HEK293 (cell line): Measurements from ENCODE around the gene TSC2.

ENCODE experiments used
- CTCF ChIA-PET: fragments of 350-600 bp; formaldehyde crosslinking; extraction: SDS; loops from one replicate; lab custom pipeline; 2021; ENCODE audit warnings: antibody characterized with exemption; lab: Yijun Ruan, JAX
- POLR2A ChIA-PET: fragments of 300-600 bp; formaldehyde crosslinking; extraction: SDS; loops from one replicate; lab custom pipeline; 2020; ENCODE audit warnings: antibody characterized with exemption, inconsistent platforms; lab: Yijun Ruan, JAX
- H3K27ac ChIP-seq: fragments of 200-500 bp; sonication (Bioruptor generic); 2 replicates; pipeline ENCODE4 v1.5.1; 2014; ENCODE audit warnings: low read depth, low read length, control low read depth, inconsistent platforms; ENCODE audit errors: extremely low read depth
- H3K36me3 ChIP-seq, 2 experiments: fragments of 200-500 bp in 1 of 2; sonication (Bioruptor generic) in 1 of 2; 1 replicate in 1 of 2; 2 replicates in 1 of 2; pipeline ENCODE4 v1.5.1; 2014 to 2017; ENCODE audit warnings: inconsistent platforms in 2 of 2, low read length in 2 of 2; ENCODE audit not compliant: control insufficient read depth in 2 of 2, insufficient read depth in 1 of 2
- H3K4me1 ChIP-seq: fragments of 200-500 bp; sonication (Bioruptor generic); 2 replicates; pipeline ENCODE4 v1.5.1; 2014; ENCODE audit warnings: mild to moderate bottlenecking, low read length, inconsistent platforms; ENCODE audit not compliant: control insufficient read depth, insufficient read depth
- H3K4me3 ChIP-seq: 2 replicates; pipeline ENCODE4 v1.5.1; 2011; ENCODE audit warnings: low read depth, mild to moderate bottlenecking, control low read depth, low read length, moderate library complexity
- H3K9me3 ChIP-seq: fragments of 200-500 bp; sonication (Bioruptor generic); 2 replicates; pipeline ENCODE4 v1.5.1; 2014; ENCODE audit warnings: low read depth, low read length, inconsistent platforms; ENCODE audit not compliant: control insufficient read depth, insufficient read depth
- EGR2 ChIP-seq: fragments of 450-650 bp; formaldehyde crosslinking; IDR thresholded peaks from 2 replicates; pipeline ENCODE4 v1.5.1; 2016; ENCODE audit warnings: low read depth, missing biosample characterization, missing genetic modification characterization
- KLF1 ChIP-seq: fragments of 450-650 bp; formaldehyde crosslinking; IDR thresholded peaks from 2 replicates; pipeline ENCODE4 v1.5.1; 2016; ENCODE audit warnings: missing biosample characterization, missing genetic modification characterization
- PRDM10 ChIP-seq: fragments of 450-650 bp; formaldehyde crosslinking; IDR thresholded peaks from 2 replicates; pipeline ENCODE4 v1.5.1; 2016; ENCODE audit warnings: missing biosample characterization, missing genetic modification characterization
- ZFHX2 ChIP-seq: fragments of 450-650 bp; formaldehyde crosslinking; conservative IDR thresholded peaks from 2 replicates; pipeline ENCODE4 v1.5.1; 2016; ENCODE audit warnings: missing biosample characterization, missing genetic modification characterization
- ZNF341 ChIP-seq: fragments of 450-650 bp; formaldehyde crosslinking; IDR thresholded peaks from 2 replicates; pipeline ENCODE4; 2016; ENCODE audit warnings: low read depth, missing biosample characterization, missing genetic modification characterization
- ZNF510 ChIP-seq: fragments of 450-650 bp; formaldehyde crosslinking; IDR thresholded peaks from 2 replicates; pipeline ENCODE4 v1.5.1; 2018; ENCODE audit warnings: mild to moderate bottlenecking, missing genetic modification characterization, missing biosample characterization; ENCODE audit not compliant: insufficient replicate concordance
- ZNF624 ChIP-seq: fragments of 450-650 bp; formaldehyde crosslinking; IDR thresholded peaks from 2 replicates; pipeline ENCODE4 v1.5.1; 2017; ENCODE audit warnings: missing biosample characterization, missing genetic modification characterization
- ZNF76 ChIP-seq: fragments of 450-650 bp; formaldehyde crosslinking; IDR thresholded peaks from 2 replicates; pipeline ENCODE4; 2016; ENCODE audit warnings: low read depth, missing biosample characterization, missing genetic modification characterization, borderline replicate concordance
- TF ChIP-seq, protein P1 (sequence below): fragments of 450-650 bp; formaldehyde crosslinking; IDR thresholded peaks from 2 replicates; pipeline ENCODE4 v1.5.1; 2016; ENCODE audit warnings: missing biosample characterization, missing genetic modification characterization, low read depth
- TF ChIP-seq, protein P2 (sequence below): fragments of 450-650 bp; formaldehyde crosslinking; IDR thresholded peaks from 2 replicates; pipeline ENCODE4 v1.5.1; 2016; ENCODE audit warnings: missing biosample characterization, missing genetic modification characterization
- TF ChIP-seq, protein P3 (sequence below): fragments of 450-650 bp; formaldehyde crosslinking; IDR thresholded peaks from 2 replicates; pipeline ENCODE4 v1.5.1; 2016; ENCODE audit warnings: missing biosample characterization, missing genetic modification characterization
- TF ChIP-seq, protein P4 (sequence below): fragments of 450-650 bp; formaldehyde crosslinking; IDR thresholded peaks from 2 replicates; pipeline ENCODE4 v1.5.1; 2016; ENCODE audit warnings: missing biosample characterization, missing genetic modification characterization

The TSC2 gene

GRCh38 chr16:2045965-2046892 is 1.6 kb upstream of the TSC2 start:
- H3K4me3 ChIP-seq, result no peak overlapping the region
- CTCF ChIA-PET, result interaction anchor here (0.6 to 2.6 kb wide), 7 partner anchors 14 to 133 kb away, joined by 3 to 12 read pairs (median 5); no protein-coding TSS in a partner anchor
- peaks cover 13 to 24% of the 10 kb centered on the region in 2 experiments; a peak in 2 of 3 replicates for H3K36me3 ChIP-seq
- no peak overlapping the region for H3K27ac ChIP-seq
- H3K9me3 ChIP-seq, result no peaks in the 10 kb centered on the region
- no peaks in the 10 kb centered on the region for H3K4me1 ChIP-seq
- peak; percentile 55 for TF ChIP-seq ZFHX2 (tag by site-specific recombination)
- TF ChIP-seq KLF1 (tag by site-specific recombination), result peak; percentile 22; the same call in 1 of the 2 replicates
- TF ChIP-seq ZNF510 (tag by site-specific recombination), result no peak
- TF ChIP-seq, protein P1, sequence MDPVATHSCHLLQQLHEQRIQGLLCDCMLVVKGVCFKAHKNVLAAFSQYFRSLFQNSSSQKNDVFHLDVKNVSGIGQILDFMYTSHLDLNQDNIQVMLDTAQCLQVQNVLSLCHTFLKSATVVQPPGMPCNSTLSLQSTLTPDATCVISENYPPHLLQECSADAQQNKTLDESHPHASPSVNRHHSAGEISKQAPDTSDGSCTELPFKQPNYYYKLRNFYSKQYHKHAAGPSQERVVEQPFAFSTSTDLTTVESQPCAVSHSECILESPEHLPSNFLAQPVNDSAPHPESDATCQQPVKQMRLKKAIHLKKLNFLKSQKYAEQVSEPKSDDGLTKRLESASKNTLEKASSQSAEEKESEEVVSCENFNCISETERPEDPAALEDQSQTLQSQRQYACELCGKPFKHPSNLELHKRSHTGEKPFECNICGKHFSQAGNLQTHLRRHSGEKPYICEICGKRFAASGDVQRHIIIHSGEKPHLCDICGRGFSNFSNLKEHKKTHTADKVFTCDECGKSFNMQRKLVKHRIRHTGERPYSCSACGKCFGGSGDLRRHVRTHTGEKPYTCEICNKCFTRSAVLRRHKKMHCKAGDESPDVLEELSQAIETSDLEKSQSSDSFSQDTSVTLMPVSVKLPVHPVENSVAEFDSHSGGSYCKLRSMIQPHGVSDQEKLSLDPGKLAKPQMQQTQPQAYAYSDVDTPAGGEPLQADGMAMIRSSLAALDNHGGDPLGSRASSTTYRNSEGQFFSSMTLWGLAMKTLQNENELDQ (tag by site-specific recombination), result no peak
- TF ChIP-seq ZNF624 (tag by site-specific recombination), result no peak
- TF ChIP-seq, protein P2, sequence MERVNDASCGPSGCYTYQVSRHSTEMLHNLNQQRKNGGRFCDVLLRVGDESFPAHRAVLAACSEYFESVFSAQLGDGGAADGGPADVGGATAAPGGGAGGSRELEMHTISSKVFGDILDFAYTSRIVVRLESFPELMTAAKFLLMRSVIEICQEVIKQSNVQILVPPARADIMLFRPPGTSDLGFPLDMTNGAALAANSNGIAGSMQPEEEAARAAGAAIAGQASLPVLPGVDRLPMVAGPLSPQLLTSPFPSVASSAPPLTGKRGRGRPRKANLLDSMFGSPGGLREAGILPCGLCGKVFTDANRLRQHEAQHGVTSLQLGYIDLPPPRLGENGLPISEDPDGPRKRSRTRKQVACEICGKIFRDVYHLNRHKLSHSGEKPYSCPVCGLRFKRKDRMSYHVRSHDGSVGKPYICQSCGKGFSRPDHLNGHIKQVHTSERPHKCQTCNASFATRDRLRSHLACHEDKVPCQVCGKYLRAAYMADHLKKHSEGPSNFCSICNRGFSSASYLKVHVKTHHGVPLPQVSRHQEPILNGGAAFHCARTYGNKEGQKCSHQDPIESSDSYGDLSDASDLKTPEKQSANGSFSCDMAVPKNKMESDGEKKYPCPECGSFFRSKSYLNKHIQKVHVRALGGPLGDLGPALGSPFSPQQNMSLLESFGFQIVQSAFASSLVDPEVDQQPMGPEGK (tag by site-specific recombination), result peak; percentile 34; the same call in 1 of the 2 replicates
- peak; percentile 13; the same call in 1 of the 2 replicates for TF ChIP-seq EGR2 (tag by site-specific recombination)
- POLR2A ChIA-PET, result interaction anchor here (1.6 to 3.3 kb wide), 2 partner anchors 19 to 109 kb away, joined by 15 to 37 read pairs; partner anchors contain the start of genes NHERF2 and TRAF7

GRCh38 chr16:2046893-2047329 is 874 bp upstream of the TSC2 start:
- Histone ChIP-seq H3K4me1 (no peaks in the 10 kb centered on the region), H3K9me3 (no peaks in the 10 kb centered on the region), H3K4me3 (peak overlapping the region; percentile 82), H3K36me3 (peaks cover 13 to 31% of the 10 kb centered on the region in 2 experiments; a peak in 2 of 3 replicates), H3K27ac (peak overlapping the region; percentile 58; the same call in 1 of the 2 replicates)
- TF ChIP-seq ZNF76 (tag by site-specific recombination) (0 out of 2 replicates have a peak, but pooled peaks have one; percentile 20), ZNF341 (tag by site-specific recombination) (0 out of 2 replicates have a peak, but pooled peaks have one; percentile 3), PRDM10 (peak; percentile 94)
- TF ChIP-seq, protein P3, sequence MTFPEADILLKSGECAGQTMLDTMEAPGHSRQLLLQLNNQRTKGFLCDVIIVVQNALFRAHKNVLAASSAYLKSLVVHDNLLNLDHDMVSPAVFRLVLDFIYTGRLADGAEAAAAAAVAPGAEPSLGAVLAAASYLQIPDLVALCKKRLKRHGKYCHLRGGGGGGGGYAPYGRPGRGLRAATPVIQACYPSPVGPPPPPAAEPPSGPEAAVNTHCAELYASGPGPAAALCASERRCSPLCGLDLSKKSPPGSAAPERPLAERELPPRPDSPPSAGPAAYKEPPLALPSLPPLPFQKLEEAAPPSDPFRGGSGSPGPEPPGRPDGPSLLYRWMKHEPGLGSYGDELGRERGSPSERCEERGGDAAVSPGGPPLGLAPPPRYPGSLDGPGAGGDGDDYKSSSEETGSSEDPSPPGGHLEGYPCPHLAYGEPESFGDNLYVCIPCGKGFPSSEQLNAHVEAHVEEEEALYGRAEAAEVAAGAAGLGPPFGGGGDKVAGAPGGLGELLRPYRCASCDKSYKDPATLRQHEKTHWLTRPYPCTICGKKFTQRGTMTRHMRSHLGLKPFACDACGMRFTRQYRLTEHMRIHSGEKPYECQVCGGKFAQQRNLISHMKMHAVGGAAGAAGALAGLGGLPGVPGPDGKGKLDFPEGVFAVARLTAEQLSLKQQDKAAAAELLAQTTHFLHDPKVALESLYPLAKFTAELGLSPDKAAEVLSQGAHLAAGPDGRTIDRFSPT (tag by site-specific recombination), result peak; percentile 42; the same call in 1 of the 2 replicates
- TF ChIP-seq, protein P4, sequence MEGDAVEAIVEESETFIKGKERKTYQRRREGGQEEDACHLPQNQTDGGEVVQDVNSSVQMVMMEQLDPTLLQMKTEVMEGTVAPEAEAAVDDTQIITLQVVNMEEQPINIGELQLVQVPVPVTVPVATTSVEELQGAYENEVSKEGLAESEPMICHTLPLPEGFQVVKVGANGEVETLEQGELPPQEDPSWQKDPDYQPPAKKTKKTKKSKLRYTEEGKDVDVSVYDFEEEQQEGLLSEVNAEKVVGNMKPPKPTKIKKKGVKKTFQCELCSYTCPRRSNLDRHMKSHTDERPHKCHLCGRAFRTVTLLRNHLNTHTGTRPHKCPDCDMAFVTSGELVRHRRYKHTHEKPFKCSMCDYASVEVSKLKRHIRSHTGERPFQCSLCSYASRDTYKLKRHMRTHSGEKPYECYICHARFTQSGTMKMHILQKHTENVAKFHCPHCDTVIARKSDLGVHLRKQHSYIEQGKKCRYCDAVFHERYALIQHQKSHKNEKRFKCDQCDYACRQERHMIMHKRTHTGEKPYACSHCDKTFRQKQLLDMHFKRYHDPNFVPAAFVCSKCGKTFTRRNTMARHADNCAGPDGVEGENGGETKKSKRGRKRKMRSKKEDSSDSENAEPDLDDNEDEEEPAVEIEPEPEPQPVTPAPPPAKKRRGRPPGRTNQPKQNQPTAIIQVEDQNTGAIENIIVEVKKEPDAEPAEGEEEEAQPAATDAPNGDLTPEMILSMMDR (tag by site-specific recombination), result no peak
- POLR2A ChIA-PET, result interaction anchor here (1.4 to 3.3 kb wide), 4 partner anchors 9 to 108 kb away, joined by 4 to 37 read pairs (median 12); partner anchors contain the start of genes NHERF2, RPS2 and TRAF7
- CTCF ChIA-PET, result interaction anchor here (0.6 to 2.6 kb wide), 7 partner anchors 15 to 133 kb away, joined by 3 to 12 read pairs (median 5); no protein-coding TSS in a partner anchor
